Measurements from ENCODE around the gene UBE2E1. TPM values are rescaled to one million over a fixed set of nuclear protein-coding genes. Genes with fewer than 3 reads are reported as not detected.

The UBE2E1 gene
- total and polyA plus RNA-seq, 2 donors (not counting 1 experiment from before 2014, with no cell fraction given), result 129 to 174 TPM

DNA sequence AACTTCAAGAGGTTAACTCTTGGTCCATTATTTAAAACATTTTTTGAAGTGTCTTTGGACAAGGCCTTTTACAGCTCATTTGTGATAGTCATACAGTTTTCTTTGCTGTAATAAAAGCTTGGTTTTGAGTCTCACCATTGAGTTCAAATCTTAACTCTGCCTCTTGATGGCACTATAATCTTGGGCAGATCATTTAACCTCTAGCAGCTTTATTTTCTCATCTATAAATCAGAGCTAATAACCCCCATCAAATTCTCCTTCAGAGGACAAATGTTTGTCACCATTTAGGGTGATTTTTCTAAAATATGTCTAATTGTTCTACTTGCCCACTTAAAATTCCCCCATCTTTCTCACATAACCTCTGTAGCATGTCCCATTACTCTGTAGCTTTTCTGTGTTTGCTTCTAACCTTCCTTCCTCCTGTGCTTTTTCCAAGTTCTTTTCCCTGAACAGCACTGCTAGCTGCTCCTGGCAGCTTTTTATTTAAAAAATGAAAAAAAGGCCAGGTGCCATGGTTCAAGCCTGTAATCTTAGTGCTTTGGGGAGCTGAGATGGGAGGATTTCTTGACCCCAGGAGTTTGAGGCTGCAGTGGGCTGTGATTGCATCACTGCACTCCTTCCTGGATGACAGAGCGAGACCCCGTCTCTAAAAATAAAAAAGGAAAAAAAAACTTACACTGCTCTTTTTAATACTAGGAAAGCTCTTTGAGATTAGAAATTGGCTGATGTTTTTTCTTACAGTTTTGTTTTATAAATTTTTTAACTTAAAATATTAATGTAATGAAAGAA, 28.5 kb downstream of the UBE2E1 start:
- TF ChIP-seq, protein P1, sequence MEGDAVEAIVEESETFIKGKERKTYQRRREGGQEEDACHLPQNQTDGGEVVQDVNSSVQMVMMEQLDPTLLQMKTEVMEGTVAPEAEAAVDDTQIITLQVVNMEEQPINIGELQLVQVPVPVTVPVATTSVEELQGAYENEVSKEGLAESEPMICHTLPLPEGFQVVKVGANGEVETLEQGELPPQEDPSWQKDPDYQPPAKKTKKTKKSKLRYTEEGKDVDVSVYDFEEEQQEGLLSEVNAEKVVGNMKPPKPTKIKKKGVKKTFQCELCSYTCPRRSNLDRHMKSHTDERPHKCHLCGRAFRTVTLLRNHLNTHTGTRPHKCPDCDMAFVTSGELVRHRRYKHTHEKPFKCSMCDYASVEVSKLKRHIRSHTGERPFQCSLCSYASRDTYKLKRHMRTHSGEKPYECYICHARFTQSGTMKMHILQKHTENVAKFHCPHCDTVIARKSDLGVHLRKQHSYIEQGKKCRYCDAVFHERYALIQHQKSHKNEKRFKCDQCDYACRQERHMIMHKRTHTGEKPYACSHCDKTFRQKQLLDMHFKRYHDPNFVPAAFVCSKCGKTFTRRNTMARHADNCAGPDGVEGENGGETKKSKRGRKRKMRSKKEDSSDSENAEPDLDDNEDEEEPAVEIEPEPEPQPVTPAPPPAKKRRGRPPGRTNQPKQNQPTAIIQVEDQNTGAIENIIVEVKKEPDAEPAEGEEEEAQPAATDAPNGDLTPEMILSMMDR (conservative IDR thresholded peaks at IDR 0.05 in 1 of 2, IDR thresholded peaks at IDR 0.05 in 1 of 2; ENCODE audit: low read depth in 1 of 2, low read length in 2 of 2), result peak in 1 of 2 donors; percentile 24
- no peak for TF ChIP-seq EZH2 (IDR thresholded peaks at IDR 0.05; ENCODE audit: low read length, missing control alignments)
- Histone ChIP-seq H3K9ac (ENCODE audit: insufficient read depth, low read length) (no peak overlapping the region), H3K4me1 (ENCODE audit: control insufficient read depth, extremely low read depth, insufficient read depth, low read length) (no peaks in the 10 kb centered on the region), H3K27me3 (ENCODE audit: control insufficient read depth, insufficient read depth, low read length) (no peaks in the 10 kb centered on the region), H3K79me2 (ENCODE audit: control insufficient read depth, insufficient read depth, low read length) (peaks cover 21% of the 10 kb centered on the region), H3K27ac (ENCODE audit: insufficient read depth, low read length) (no peak overlapping the region), H3K4me3 (replicated peaks in 1 of 4; ENCODE audit: control extremely low read depth in 1 of 4, insufficient read depth in 1 of 4, low read depth in 3 of 4, low read length in 4 of 4) (no peak overlapping the region), H4K20me1 (ENCODE audit: control insufficient read depth, extremely low read depth, insufficient read depth, low read length) (no peaks in the 10 kb centered on the region), H3K4me2 (ENCODE audit: extremely low read depth, insufficient read depth, low read length) (no peak overlapping the region), H2AFZ (ENCODE audit: low read length) (no peak overlapping the region), H3K36me3 (ENCODE audit: control insufficient read depth, insufficient read depth, low read length) (no peaks in the 10 kb centered on the region), H3K9me3 (ENCODE audit: control insufficient read depth, insufficient read depth, low read depth, low read length) (no peaks in the 10 kb centered on the region)
- DNase-seq (ENCODE audit: low read depth in 2 of 2), result peak in 1 of 2 donors; percentile 26

DNA sequence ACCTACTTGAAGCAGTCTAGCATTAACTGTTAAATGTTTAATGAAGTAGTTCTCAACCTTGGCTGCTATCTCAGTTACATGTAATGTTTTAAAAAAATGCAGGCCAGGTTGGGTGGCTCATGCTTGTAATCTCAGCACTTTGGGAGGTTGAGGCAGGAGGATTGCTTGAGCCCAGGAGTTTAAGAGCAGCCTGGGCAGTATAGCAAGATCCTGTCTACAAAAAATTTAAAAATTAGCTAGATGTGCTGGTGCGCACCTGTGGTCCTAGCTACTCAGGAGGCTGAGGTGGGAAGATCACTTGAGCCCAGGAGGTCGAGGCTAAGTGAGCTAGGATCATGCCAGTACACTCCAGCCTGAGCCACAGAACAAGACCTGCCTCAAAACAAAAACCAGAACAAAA, 29.3 kb downstream of the UBE2E1 start:
- Histone ChIP-seq H3K4me3 (replicated peaks in 1 of 4; ENCODE audit: control extremely low read depth in 1 of 4, insufficient read depth in 1 of 4, low read depth in 3 of 4, low read length in 4 of 4) (no peak overlapping the region), H3K9me3 (ENCODE audit: control insufficient read depth, insufficient read depth, low read depth, low read length) (no peaks in the 10 kb centered on the region), H3K27ac (ENCODE audit: insufficient read depth, low read length) (no peak overlapping the region), H2AFZ (ENCODE audit: low read length) (no peak overlapping the region), H3K36me3 (ENCODE audit: control insufficient read depth, insufficient read depth, low read length) (no peaks in the 10 kb centered on the region), H3K27me3 (ENCODE audit: control insufficient read depth, insufficient read depth, low read length) (no peaks in the 10 kb centered on the region), H3K4me2 (ENCODE audit: extremely low read depth, insufficient read depth, low read length) (no peak overlapping the region), H4K20me1 (ENCODE audit: control insufficient read depth, extremely low read depth, insufficient read depth, low read length) (no peaks in the 10 kb centered on the region), H3K9ac (ENCODE audit: insufficient read depth, low read length) (no peak overlapping the region), H3K4me1 (ENCODE audit: control insufficient read depth, extremely low read depth, insufficient read depth, low read length) (no peaks in the 10 kb centered on the region), H3K79me2 (ENCODE audit: control insufficient read depth, insufficient read depth, low read length) (peaks cover 18% of the 10 kb centered on the region)
- no peak for DNase-seq (ENCODE audit: low read depth in 2 of 2)
- TF ChIP-seq, protein P1 (conservative IDR thresholded peaks at IDR 0.05 in 1 of 2, IDR thresholded peaks at IDR 0.05 in 1 of 2; ENCODE audit: low read depth in 1 of 2, low read length in 2 of 2), result no peak
- no peak for TF ChIP-seq EZH2 (IDR thresholded peaks at IDR 0.05; ENCODE audit: low read length, missing control alignments)

DNA sequence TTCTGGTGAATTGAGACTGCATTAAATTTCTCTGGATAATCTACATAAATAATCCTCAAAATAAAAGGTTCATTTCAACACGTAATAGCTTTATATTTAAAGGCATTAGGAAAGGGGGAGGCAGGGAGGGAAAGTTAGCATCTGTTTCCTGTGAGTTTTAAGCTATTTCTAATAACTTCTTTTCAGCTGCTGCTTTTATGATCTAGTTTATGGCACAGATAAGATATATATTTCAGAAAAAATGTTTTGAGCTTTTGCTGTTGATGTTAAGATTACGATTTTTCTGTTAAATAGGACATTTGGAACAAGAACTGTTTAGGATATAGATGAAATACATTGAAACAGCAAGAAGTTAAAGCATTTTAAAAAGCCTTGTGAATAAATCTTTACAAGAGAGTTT, 30.0 kb downstream of the UBE2E1 start:
- Histone ChIP-seq H3K36me3 (ENCODE audit: control insufficient read depth, insufficient read depth, low read length) (no peaks in the 10 kb centered on the region), H3K79me2 (ENCODE audit: control insufficient read depth, insufficient read depth, low read length) (peaks cover 17% of the 10 kb centered on the region), H3K9me3 (ENCODE audit: control insufficient read depth, insufficient read depth, low read depth, low read length) (no peaks in the 10 kb centered on the region), H3K4me1 (ENCODE audit: control insufficient read depth, extremely low read depth, insufficient read depth, low read length) (no peaks in the 10 kb centered on the region), H4K20me1 (ENCODE audit: control insufficient read depth, extremely low read depth, insufficient read depth, low read length) (no peaks in the 10 kb centered on the region), H3K4me2 (ENCODE audit: extremely low read depth, insufficient read depth, low read length) (no peak overlapping the region), H2AFZ (ENCODE audit: low read length) (no peak overlapping the region), H3K9ac (ENCODE audit: insufficient read depth, low read length) (no peak overlapping the region), H3K27ac (ENCODE audit: insufficient read depth, low read length) (no peak overlapping the region), H3K4me3 (replicated peaks in 1 of 4; ENCODE audit: control extremely low read depth in 1 of 4, insufficient read depth in 1 of 4, low read depth in 3 of 4, low read length in 4 of 4) (no peak overlapping the region), H3K27me3 (ENCODE audit: control insufficient read depth, insufficient read depth, low read length) (no peaks in the 10 kb centered on the region)
- TF ChIP-seq, protein P1 (conservative IDR thresholded peaks at IDR 0.05 in 1 of 2, IDR thresholded peaks at IDR 0.05 in 1 of 2; ENCODE audit: low read depth in 1 of 2, low read length in 2 of 2), result no peak
- no peak for TF ChIP-seq EZH2 (IDR thresholded peaks at IDR 0.05; ENCODE audit: low read length, missing control alignments)
- DNase-seq (ENCODE audit: low read depth in 2 of 2), result no peak

Measured in fibroblast of lung (primary cell).